HepG2 (cell line): Measurements from ENCODE around the gene SLFN14. TPM values are rescaled to one million over a fixed set of nuclear protein-coding genes. Genes with fewer than 3 reads are reported as not detected.

Source experiments
- ASH2L ChIP-seq: fragments of 300-600, 200-600 bp; sonication (generic); IDR thresholded peaks from 2 replicates; pipeline ENCODE4 v1.7.0; 2017; ENCODE audit warnings: low read depth, mild to moderate bottlenecking, moderate library complexity, mixed read lengths, low read length; ENCODE audit not compliant: insufficient read length
- FOSL1 ChIP-seq: sonication (generic); formaldehyde crosslinking; IDR thresholded peaks from 2 replicates; pipeline ENCODE4 v1.9.0; 2021; ENCODE audit warnings: missing genetic modification reagents, borderline replicate concordance
- FOSL2 ChIP-seq: sonication (generic); formaldehyde crosslinking; IDR thresholded peaks from 2 replicates; pipeline ENCODE4 v1.4.0; 2020; ENCODE audit warnings: missing genetic modification reagents
- HDAC2 ChIP-seq: sonication (generic); formaldehyde crosslinking; IDR thresholded peaks from 2 replicates; pipeline ENCODE4 v1.4.0; 2020; ENCODE audit warnings: missing genetic modification reagents
- HIC2 ChIP-seq: sonication (generic); formaldehyde crosslinking; IDR thresholded peaks from 2 replicates; pipeline ENCODE4 v1.9.0; 2022; ENCODE audit warnings: low read depth, missing genetic modification reagents
- HNRNPUL1 ChIP-seq: fragments of 200-400 bp; formaldehyde crosslinking; IDR thresholded peaks from 2 replicates; pipeline ENCODE4 v1.6.1; 2017; ENCODE audit warnings: low read depth, mild to moderate bottlenecking, low read length, moderate library complexity
- PRMT3 ChIP-seq: sonication (generic); formaldehyde crosslinking; IDR thresholded peaks from 2 replicates; pipeline ENCODE4 v1.8.1; 2022; ENCODE audit warnings: low read depth, mild to moderate bottlenecking, moderate library complexity, missing genetic modification reagents, borderline replicate concordance
- SAFB2 ChIP-seq: sonication (generic); formaldehyde crosslinking; IDR thresholded peaks from 2 replicates; pipeline ENCODE4 v1.5.1; 2020; ENCODE audit warnings: missing genetic modification reagents, low read depth, mild to moderate bottlenecking, borderline replicate concordance
- TEAD2 ChIP-seq: sonication (generic); formaldehyde crosslinking; IDR thresholded peaks from 2 replicates; pipeline ENCODE4 v1.9.0; 2021; ENCODE audit warnings: missing genetic modification reagents
- YEATS4 ChIP-seq: sonication (generic); formaldehyde crosslinking; IDR thresholded peaks from 2 replicates; pipeline ENCODE4 v1.4.0; 2020; ENCODE audit warnings: missing genetic modification reagents, borderline replicate concordance
- ZBTB20 ChIP-seq: sonication (generic); formaldehyde crosslinking; IDR thresholded peaks from 2 replicates; pipeline ENCODE4 v1.8.1; 2023; ENCODE audit warnings: missing genetic modification reagents, low read depth, mild to moderate bottlenecking, borderline replicate concordance
- ZBTB38 ChIP-seq: sonication (generic); formaldehyde crosslinking; IDR thresholded peaks from 2 replicates; pipeline ENCODE4 v1.5.1; 2020; ENCODE audit warnings: mild to moderate bottlenecking, missing genetic modification reagents
- ZBTB46 ChIP-seq: sonication (generic); formaldehyde crosslinking; IDR thresholded peaks from 2 replicates; pipeline ENCODE4 v1.4.0; 2020; ENCODE audit warnings: mild to moderate bottlenecking, missing genetic modification reagents, borderline replicate concordance
- ZIK1 ChIP-seq: sonication (generic); formaldehyde crosslinking; IDR thresholded peaks from 2 replicates; pipeline ENCODE4 v1.5.0; 2020; ENCODE audit warnings: mild to moderate bottlenecking, low read depth, missing genetic modification reagents, borderline replicate concordance
- ZNF124 ChIP-seq: sonication (generic); formaldehyde crosslinking; IDR thresholded peaks from 2 replicates; pipeline ENCODE4 v1.4.0; 2020; ENCODE audit warnings: missing genetic modification reagents
- ZNF138 ChIP-seq: sonication (generic); formaldehyde crosslinking; IDR thresholded peaks from 2 replicates; pipeline ENCODE4 v1.5.0; 2020; ENCODE audit warnings: mild to moderate bottlenecking, low read depth, missing genetic modification reagents
- polyA plus RNA-seq, 8 experiments: library from polyadenylated mRNA; depleted of rRNA in 3 of 8; stranded (reverse) in 7 of 8; unstranded in 1 of 8; fragments of >200 nt; fragmentation: Illumina TruSeq in 4 of 8; extraction: Trizol in 4 of 8; gene quantifications; 2 replicates each; pipeline versions ENCODE4 v1.2.1 to v1.2.3, GENCODE V29; 2011 to 2016; ENCODE audit warnings: low read depth in 4 of 8, missing spikeins in 1 of 8, mixed read lengths in 1 of 8; ENCODE audit not compliant: insufficient read depth in 1 of 8
- total RNA-seq, 5 experiments: library from RNA; depleted of rRNA; stranded (reverse); fragments of >200 nt; fragmentation: Illumina TruSeq; extraction: Trizol; gene quantifications; 2 replicates each; pipeline ENCODE4 v1.2.3, GENCODE V29; 2016; ENCODE audit warnings: low read depth in 1 of 5
- TF ChIP-seq, protein P1 (sequence below): sonication (generic); formaldehyde crosslinking; conservative IDR thresholded peaks from 2 replicates; pipeline ENCODE4 v1.4.0; 2020; ENCODE audit warnings: missing genetic modification reagents
- TF ChIP-seq, protein P2 (sequence below): sonication (generic); formaldehyde crosslinking; IDR thresholded peaks from 2 replicates; pipeline ENCODE4 v1.5.0; 2020; ENCODE audit warnings: mild to moderate bottlenecking, missing genetic modification reagents, borderline replicate concordance

The SLFN14 gene
- total and polyA plus RNA-seq, 2 of the 13 experiments (the other 11 are each of a cell fraction or from before 2014, with no cell fraction given) = not detected

DNA sequence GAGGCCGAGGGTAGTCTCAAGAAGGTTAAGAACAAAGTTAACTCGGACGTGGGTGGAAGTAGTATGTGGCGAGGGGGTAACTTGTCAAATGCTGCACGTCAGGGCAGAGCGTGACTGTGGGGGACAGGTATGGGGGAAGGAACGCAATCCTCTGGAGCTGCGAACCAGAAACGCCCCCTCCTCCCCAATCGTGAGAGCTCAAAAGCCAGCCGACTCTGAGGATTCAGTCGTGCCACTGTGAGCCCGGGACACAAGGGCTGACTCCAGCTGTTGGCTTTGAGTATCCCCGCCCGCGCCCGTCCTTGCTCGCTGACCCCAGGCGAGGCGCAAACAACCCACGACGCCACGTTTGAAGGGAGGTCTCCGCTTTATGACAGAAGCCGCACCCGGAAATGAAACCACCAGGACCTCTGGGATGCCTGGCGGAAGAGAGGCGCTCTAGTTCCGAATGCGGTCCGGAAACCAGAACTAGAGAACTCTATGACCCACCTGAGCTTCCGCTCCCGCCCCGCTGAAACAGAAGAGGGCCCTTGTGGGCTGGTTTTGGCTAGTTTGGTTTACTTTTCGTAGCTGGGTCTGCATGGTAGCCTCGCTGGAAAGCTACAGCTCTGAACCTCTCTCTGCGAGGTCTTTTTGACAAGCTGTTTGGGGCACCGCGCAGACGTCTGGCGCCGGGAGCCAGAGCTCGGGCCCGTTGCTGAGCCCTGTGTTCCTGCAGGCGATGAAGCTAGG lies 17.7 kb upstream of the SLFN14 start, which contains the start of gene PEX12 (continued):
- TF ChIP-seq, protein P1, sequence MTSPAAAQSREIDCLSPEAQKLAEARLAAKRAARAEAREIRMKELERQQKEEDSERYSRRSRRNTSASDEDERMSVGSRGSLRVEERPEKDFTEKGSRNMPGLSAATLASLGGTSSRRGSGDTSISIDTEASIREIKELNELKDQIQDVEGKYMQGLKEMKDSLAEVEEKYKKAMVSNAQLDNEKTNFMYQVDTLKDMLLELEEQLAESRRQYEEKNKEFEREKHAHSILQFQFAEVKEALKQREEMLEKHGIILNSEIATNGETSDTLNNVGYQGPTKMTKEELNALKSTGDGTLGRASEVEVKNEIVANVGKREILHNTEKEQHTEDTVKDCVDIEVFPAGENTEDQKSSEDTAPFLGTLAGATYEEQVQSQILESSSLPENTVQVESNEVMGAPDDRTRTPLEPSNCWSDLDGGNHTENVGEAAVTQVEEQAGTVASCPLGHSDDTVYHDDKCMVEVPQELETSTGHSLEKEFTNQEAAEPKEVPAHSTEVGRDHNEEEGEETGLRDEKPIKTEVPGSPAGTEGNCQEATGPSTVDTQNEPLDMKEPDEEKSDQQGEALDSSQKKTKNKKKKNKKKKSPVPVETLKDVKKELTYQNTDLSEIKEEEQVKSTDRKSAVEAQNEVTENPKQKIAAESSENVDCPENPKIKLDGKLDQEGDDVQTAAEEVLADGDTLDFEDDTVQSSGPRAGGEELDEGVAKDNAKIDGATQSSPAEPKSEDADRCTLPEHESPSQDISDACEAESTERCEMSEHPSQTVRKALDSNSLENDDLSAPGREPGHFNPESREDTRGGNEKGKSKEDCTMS (CRISPR knock-in tag) = no peak
- TF ChIP-seq ZBTB20 (peak; percentile 77; the same call in 1 of the 2 replicates), ZNF138 (CRISPR knock-in tag) (peak; percentile 31; the same call in 1 of the 2 replicates), ZNF124 (CRISPR knock-in tag) (0 out of 2 replicates have a peak, but pooled peaks have one; percentile 32), ASH2L (peak; percentile 79), FOSL1 (CRISPR knock-in tag) (no peak), ZBTB46 (no peak), HDAC2 (peak; percentile 69), SAFB2 (CRISPR knock-in tag) (peak; percentile 80; the same call in 1 of the 2 replicates), TEAD2 (CRISPR knock-in tag) (0 out of 2 replicates have a peak, but pooled peaks have one; percentile 10), YEATS4 (CRISPR knock-in tag) (peak; percentile 95), ZBTB38 (peak; percentile 49; the same call in 1 of the 2 replicates), HNRNPUL1 (no peak), FOSL2 (peak; percentile 46; the same call in 1 of the 2 replicates), ZIK1 (CRISPR knock-in tag) (no peak), PRMT3 (CRISPR knock-in tag) (no peak), HIC2 (CRISPR knock-in tag) (no peak)
- TF ChIP-seq, protein P2, sequence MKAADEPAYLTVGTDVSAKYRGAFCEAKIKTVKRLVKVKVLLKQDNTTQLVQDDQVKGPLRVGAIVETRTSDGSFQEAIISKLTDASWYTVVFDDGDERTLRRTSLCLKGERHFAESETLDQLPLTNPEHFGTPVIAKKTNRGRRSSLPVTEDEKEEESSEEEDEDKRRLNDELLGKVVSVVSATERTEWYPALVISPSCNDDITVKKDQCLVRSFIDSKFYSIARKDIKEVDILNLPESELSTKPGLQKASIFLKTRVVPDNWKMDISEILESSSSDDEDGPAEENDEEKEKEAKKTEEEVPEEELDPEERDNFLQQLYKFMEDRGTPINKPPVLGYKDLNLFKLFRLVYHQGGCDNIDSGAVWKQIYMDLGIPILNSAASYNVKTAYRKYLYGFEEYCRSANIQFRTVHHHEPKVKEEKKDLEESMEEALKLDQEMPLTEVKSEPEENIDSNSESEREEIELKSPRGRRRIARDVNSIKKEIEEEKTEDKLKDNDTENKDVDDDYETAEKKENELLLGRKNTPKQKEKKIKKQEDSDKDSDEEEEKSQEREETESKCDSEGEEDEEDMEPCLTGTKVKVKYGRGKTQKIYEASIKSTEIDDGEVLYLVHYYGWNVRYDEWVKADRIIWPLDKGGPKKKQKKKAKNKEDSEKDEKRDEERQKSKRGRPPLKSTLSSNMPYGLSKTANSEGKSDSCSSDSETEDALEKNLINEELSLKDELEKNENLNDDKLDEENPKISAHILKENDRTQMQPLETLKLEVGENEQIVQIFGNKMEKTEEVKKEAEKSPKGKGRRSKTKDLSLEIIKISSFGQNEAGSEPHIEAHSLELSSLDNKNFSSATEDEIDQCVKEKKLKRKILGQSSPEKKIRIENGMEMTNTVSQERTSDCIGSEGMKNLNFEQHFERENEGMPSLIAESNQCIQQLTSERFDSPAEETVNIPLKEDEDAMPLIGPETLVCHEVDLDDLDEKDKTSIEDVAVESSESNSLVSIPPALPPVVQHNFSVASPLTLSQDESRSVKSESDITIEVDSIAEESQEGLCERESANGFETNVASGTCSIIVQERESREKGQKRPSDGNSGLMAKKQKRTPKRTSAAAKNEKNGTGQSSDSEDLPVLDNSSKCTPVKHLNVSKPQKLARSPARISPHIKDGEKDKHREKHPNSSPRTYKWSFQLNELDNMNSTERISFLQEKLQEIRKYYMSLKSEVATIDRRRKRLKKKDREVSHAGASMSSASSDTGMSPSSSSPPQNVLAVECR (CRISPR knock-in tag) = peak; percentile 98
